MM.1S (cell line): ENCODE data around the gene ACACB.

ENCODE experiments used
- CTCF ChIP-seq: fragments of 300-600 bp; sonication (generic); IDR thresholded peaks from 2 replicates; pipeline ENCODE4 v1.5.1; 2016; ENCODE audit warnings: antibody characterized with exemption, low read length, mixed read lengths
- EZH2 ChIP-seq: fragments of 300-600 bp; sonication (generic); optimal IDR thresholded peaks from 2 replicates; pipeline ENCODE3; 2017; ENCODE audit warnings: low read depth, mild to moderate bottlenecking, antibody characterized with exemption, low read length, mixed read lengths
- EZH2phosphoT487 ChIP-seq: fragments of 300-600 bp; sonication (generic); IDR thresholded peaks from 2 replicates; pipeline ENCODE4 v1.6.1; 2018; ENCODE audit warnings: antibody characterized with exemption, low read length

DNA sequence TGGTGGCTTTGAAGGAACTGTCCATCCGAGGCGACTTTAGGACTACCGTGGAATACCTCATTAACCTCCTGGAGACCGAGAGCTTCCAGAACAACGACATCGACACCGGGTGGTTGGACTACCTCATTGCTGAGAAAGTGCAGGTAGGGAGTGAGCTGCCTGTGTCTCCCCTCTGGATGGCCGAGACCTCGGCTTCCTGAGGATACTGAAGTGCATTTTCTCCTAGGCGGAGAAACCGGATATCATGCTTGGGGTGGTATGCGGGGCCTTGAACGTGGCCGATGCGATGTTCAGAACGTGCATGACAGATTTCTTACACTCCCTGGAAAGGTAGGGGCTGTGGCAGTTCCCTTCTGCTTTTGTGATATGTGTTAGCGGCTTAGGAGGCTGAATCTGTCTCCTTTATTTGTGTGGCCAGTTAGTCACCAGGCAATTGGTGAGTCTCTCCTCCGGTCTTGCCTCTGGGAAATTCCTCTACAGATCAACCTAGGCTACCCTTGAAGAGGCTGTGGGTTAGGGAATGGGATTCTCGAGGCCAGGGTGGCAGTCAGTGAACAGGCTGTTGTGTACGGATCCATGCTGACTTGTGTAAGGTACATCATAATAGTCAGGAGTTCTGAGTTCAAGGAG lies 75.3 kb downstream of the ACACB start:
- TF ChIP-seq CTCF, result no peak
- TF ChIP-seq EZH2phosphoT487, result no peak
- no peak for TF ChIP-seq EZH2
